Measurements from ENCODE around the gene TMEM132A.

TMEM132A gene

GRCh38 chr11:60924110-60924905 lies at the start of gene TMEM132A:
TMEM132A (plus strand) TSS chr11:60924460; CDS start chr11:60924634, 174 bp downstream.
- DNase-seq = peak in 53 of 56 donors; percentile 20 to 90 (median 68)

- no peak for DNase-seq
Observed at GRCh38 chr11:60875366-60876167, 48.7 kb upstream of the TMEM132A start.

GRCh38 chr11:60876168-60876485 lies 48.1 kb upstream of the TMEM132A start:
- no peak for DNase-seq

GRCh38 chr11:60878245-60879101 lies 45.8 kb upstream of the TMEM132A start:
- DNase-seq = no peak

GRCh38 chr11:60879104-60879503 lies 45.2 kb upstream of the TMEM132A start:
- DNase-seq = no peak

GRCh38 chr11:60879971-60880588 lies 44.2 kb upstream of the TMEM132A start:
- no peak for DNase-seq

GRCh38 chr11:60880643-60881282 lies 43.5 kb upstream of the TMEM132A start:
- DNase-seq = no peak

GRCh38 chr11:60887556-60887955 lies 36.7 kb upstream of the TMEM132A start:
- DNase-seq = peak in 8 of 56 donors; percentile 5 to 43 (median 18)

GRCh38 chr11:60889869-60890311 lies 34.4 kb upstream of the TMEM132A start:
- no peak for DNase-seq

GRCh38 chr11:60890696-60891095 lies 33.6 kb upstream of the TMEM132A start:
- no peak for DNase-seq

- DNase-seq = no peak
Observed at GRCh38 chr11:60891103-60891741, 33.0 kb upstream of the TMEM132A start.

- DNase-seq = no peak
Observed at GRCh38 chr11:60895687-60896086, 28.6 kb upstream of the TMEM132A start.

GRCh38 chr11:60897496-60897895 lies 26.8 kb upstream of the TMEM132A start:
- DNase-seq = no peak

- peak in 13 of 56 donors; percentile 7 to 56 (median 24) for DNase-seq
Observed at GRCh38 chr11:60899046-60899936, 25.0 kb upstream of the TMEM132A start.

- no peak for DNase-seq
Observed at GRCh38 chr11:60899977-60900376, 24.3 kb upstream of the TMEM132A start.

- peak in 4 of 56 donors; percentile 13 to 63 (median 28) for DNase-seq
Observed at GRCh38 chr11:60900673-60901404, 23.4 kb upstream of the TMEM132A start.

GRCh38 chr11:60902625-60903024 lies 21.6 kb upstream of the TMEM132A start:
- no peak for DNase-seq

- no peak for DNase-seq
Observed at GRCh38 chr11:60905047-60905446, 19.2 kb upstream of the TMEM132A start.
